SU-DHL-6 (cell line): Measurements from ENCODE around the gene GRAP2.

ENCODE experiments used
- H2AFZ ChIP-seq: fragments of 200-600 bp; sonication (generic); 2 replicates; pipeline ENCODE4 v1.6.1; 2014; ENCODE audit warnings: low read depth, mild to moderate bottlenecking, moderate library complexity, mixed read lengths, antibody characterized with exemption, low read length; ENCODE audit not compliant: severe bottlenecking
- H3F3A ChIP-seq: fragments of 200-600 bp; shearing (Covaris generic); 2 replicates; pipeline ENCODE4 v1.6.0; 2016; ENCODE audit warnings: antibody characterized with exemption, mild to moderate bottlenecking; ENCODE audit not compliant: insufficient read depth
- H3K27ac ChIP-seq: fragments of 200-600 bp; sonication (generic); 2 replicates; pipeline ENCODE4 v1.5.1; 2016; ENCODE audit warnings: low read depth, mild to moderate bottlenecking, low read length, moderate library complexity, mixed read lengths
- H3K27me3 ChIP-seq: fragments of 200-600 bp; sonication (generic), shearing (Covaris generic); 2 replicates; pipeline ENCODE4 v1.6.0; 2014; ENCODE audit warnings: mild to moderate bottlenecking, low read length
- H3K36me3 ChIP-seq: fragments of 200-600 bp; sonication (generic); 2 replicates; pipeline ENCODE4 v1.6.1; 2014; ENCODE audit warnings: mild to moderate bottlenecking, low read length, mixed read lengths
- H3K4me2 ChIP-seq: fragments of 300-600, 200-600 bp; shearing (Covaris generic), sonication (generic); 2 replicates; pipeline ENCODE4 v1.6.0; 2014; ENCODE audit warnings: low read length, low read depth, mild to moderate bottlenecking; ENCODE audit not compliant: poor library complexity, severe bottlenecking
- H3K4me3 ChIP-seq: fragments of 200-600 bp; sonication (generic); 2 replicates; pipeline ENCODE4 v1.5.1; 2014; ENCODE audit warnings: antibody characterized with exemption, low read length, mild to moderate bottlenecking, mixed read lengths; ENCODE audit not compliant: insufficient read depth, poor library complexity, severe bottlenecking
- H3K79me2 ChIP-seq: fragments of 200-600 bp; sonication (generic); 2 replicates; pipeline ENCODE4 v1.6.1; 2014; ENCODE audit warnings: mild to moderate bottlenecking, low read length, moderate library complexity; ENCODE audit not compliant: insufficient read depth
- H3K9ac ChIP-seq: fragments of 200-600 bp; sonication (generic); 2 replicates; pipeline ENCODE4 v1.7.0; 2014; ENCODE audit warnings: mild to moderate bottlenecking, low read length
- H3K9me2 ChIP-seq: fragments of 200-600 bp; sonication (generic); replicated peaks from 2 replicates; pipeline ENCODE4 v1.6.1; 2014; ENCODE audit warnings: low read length; ENCODE audit not compliant: insufficient read depth
- H3K9me3 ChIP-seq: fragments of 200-600 bp; sonication (generic); 2 replicates; pipeline ENCODE4 v1.6.1; 2014; ENCODE audit warnings: low read length, mixed read lengths; ENCODE audit not compliant: insufficient read depth
- H4K20me1 ChIP-seq: fragments of 200-600 bp; sonication (generic); 2 replicates; pipeline ENCODE4 v1.6.1; 2014; ENCODE audit warnings: low read depth, mild to moderate bottlenecking, antibody characterized with exemption, low read length, moderate library complexity, mixed read lengths
- EZH2phosphoT487 ChIP-seq: fragments of 200-600 bp; sonication (generic), shearing (Covaris generic); conservative IDR thresholded peaks from 2 replicates; pipeline ENCODE4 v1.6.1; 2018; ENCODE audit warnings: mild to moderate bottlenecking, antibody characterized with exemption, low read length, moderate library complexity, mixed read lengths
- TF ChIP-seq, protein P1 (sequence below): fragments of 200-600 bp; sonication (generic); IDR thresholded peaks from one replicate; pipeline ENCODE4 v1.5.1; 2017; ENCODE audit warnings: antibody characterized with exemption, mild to moderate bottlenecking, low read length, moderate library complexity; ENCODE audit not compliant: insufficient read depth, poor library complexity, severe bottlenecking

Gene GRAP2

DNA sequence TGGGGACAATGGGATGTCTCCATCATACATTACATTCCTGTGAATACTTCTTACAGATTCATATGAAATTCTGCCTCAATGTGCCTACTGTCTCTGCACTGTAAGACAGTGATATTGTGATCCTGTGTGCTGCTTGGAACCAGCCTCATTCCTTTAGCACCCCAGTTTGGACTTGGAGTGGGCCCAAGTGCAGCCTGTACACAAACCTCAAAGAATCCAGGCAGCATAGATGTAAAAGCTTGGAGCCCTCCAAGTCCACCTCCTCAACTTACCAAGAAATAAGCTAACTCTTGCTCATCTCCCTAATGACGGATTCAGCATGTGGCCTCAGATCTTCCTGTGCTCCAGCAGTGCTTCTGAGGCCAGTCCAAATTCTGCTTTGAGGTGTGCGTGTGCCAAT is 24.4 kb downstream of the GRAP2 start:
- Histone ChIP-seq H3K27ac (no peak overlapping the region), H3K4me3 (no peak overlapping the region), H3K9ac (no peak overlapping the region), H3K9me2 (no peaks in the 10 kb centered on the region), H2AFZ (no peak overlapping the region), H3K4me2 (no peak overlapping the region), H3K79me2 (no peaks in the 10 kb centered on the region), H3K9me3 (no peaks in the 10 kb centered on the region), H4K20me1 (no peaks in the 10 kb centered on the region), H3K36me3 (no peaks in the 10 kb centered on the region), H3F3A (no peaks in the 10 kb centered on the region), H3K27me3 (no peaks in the 10 kb centered on the region)
- TF ChIP-seq, protein P1, sequence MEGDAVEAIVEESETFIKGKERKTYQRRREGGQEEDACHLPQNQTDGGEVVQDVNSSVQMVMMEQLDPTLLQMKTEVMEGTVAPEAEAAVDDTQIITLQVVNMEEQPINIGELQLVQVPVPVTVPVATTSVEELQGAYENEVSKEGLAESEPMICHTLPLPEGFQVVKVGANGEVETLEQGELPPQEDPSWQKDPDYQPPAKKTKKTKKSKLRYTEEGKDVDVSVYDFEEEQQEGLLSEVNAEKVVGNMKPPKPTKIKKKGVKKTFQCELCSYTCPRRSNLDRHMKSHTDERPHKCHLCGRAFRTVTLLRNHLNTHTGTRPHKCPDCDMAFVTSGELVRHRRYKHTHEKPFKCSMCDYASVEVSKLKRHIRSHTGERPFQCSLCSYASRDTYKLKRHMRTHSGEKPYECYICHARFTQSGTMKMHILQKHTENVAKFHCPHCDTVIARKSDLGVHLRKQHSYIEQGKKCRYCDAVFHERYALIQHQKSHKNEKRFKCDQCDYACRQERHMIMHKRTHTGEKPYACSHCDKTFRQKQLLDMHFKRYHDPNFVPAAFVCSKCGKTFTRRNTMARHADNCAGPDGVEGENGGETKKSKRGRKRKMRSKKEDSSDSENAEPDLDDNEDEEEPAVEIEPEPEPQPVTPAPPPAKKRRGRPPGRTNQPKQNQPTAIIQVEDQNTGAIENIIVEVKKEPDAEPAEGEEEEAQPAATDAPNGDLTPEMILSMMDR = no peak
- TF ChIP-seq EZH2phosphoT487 = no peak

DNA sequence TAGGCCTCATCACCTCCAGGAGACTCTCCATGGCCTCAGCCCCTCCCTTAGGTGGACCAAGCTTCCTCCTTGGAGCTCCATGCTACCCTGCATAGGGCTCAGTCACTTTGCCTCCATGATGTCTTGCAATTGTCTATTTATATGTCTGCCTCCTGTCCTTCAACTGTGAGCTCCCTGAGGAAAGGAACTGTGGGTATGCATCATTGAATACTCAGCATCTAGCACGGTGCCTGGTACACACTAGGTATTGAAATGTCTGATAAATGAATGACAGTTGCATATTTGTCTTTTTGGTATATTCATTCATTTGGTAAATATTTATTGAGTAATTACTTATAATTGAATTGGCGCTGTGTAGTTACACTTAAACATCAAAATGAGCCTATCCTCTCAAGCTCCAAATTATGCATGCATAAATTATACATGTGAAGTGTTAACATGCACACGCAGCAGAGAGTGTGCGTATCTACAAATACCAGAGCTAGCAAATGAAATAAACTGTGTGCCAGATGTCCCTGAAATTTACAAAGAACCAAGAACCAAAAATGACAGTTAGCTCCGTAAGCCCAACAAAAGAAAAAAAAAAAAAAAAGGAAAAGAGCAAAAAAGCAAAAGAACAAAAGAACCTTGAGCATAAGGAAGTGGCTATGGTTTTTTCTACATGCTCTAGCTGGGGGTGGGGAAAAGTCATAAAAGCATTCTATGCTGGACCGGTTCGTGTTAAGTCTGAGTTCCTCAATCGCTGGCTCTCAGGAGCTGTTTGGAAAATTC is 25.2 kb downstream of the GRAP2 start:
- Histone ChIP-seq H3K9ac (no peak overlapping the region), H3K36me3 (no peaks in the 10 kb centered on the region), H3K27ac (no peak overlapping the region), H3K9me2 (no peaks in the 10 kb centered on the region), H3K27me3 (no peaks in the 10 kb centered on the region), H4K20me1 (no peaks in the 10 kb centered on the region), H3F3A (no peaks in the 10 kb centered on the region), H3K4me3 (no peak overlapping the region), H3K4me2 (no peak overlapping the region), H3K79me2 (no peaks in the 10 kb centered on the region), H2AFZ (no peak overlapping the region), H3K9me3 (no peaks in the 10 kb centered on the region)
- no peak for TF ChIP-seq EZH2phosphoT487
- TF ChIP-seq, protein P1 = no peak

DNA sequence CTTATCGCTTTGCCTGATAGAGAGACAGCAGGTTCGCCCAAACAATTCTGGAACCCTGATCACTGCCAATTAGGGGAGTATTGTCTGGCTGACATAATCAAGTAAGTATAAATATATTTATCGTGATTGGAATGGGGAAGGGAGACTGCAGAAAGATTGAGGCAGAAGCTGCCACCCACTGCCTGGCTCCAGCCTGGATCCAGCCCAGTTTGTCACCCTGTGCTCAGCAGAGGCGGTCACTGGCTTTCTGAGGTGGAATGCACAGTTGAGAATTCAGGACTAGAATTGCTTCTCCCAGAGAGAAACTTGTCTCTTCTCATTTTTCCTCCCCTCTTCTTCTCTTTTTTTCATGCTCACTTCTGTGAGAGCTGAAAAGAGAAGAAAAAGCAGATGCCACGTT is 25.9 kb downstream of the GRAP2 start:
- Histone ChIP-seq H3K9me2 (no peaks in the 10 kb centered on the region), H2AFZ (no peak overlapping the region), H4K20me1 (no peaks in the 10 kb centered on the region), H3K9ac (no peak overlapping the region), H3K27ac (no peak overlapping the region), H3K36me3 (no peaks in the 10 kb centered on the region), H3K9me3 (no peaks in the 10 kb centered on the region), H3K4me3 (no peak overlapping the region), H3F3A (no peaks in the 10 kb centered on the region), H3K27me3 (no peaks in the 10 kb centered on the region), H3K79me2 (no peaks in the 10 kb centered on the region), H3K4me2 (no peak overlapping the region)
- TF ChIP-seq EZH2phosphoT487 = no peak
- TF ChIP-seq, protein P1 = no peak
